Osteoblast (primary cell): ENCODE data around the gene CAPZA2. TPM values are rescaled to one million over a fixed set of nuclear protein-coding genes. Genes with fewer than 3 reads are reported as not detected.

ENCODE experiments used
- DNase-seq: peaks from one replicate; pipeline ENCODE4 v3.0.0; 2011; ENCODE audit warnings: low spot score, mixed read lengths; ENCODE audit not compliant: insufficient read length; ENCODE audit errors: missing footprints
- H2AFZ ChIP-seq: 2 replicates; pipeline ENCODE4 v1.6.0; 2011; ENCODE audit warnings: mild to moderate bottlenecking, low read length
- H3K27ac ChIP-seq: 2 replicates; pipeline ENCODE4 v1.5.1; 2011; ENCODE audit warnings: mild to moderate bottlenecking, low read depth, low read length, moderate library complexity
- H3K27me3 ChIP-seq: 2 replicates; pipeline ENCODE4 v1.6.0; 2012; ENCODE audit warnings: mild to moderate bottlenecking, control low read depth, inconsistent platforms, low read length, moderate library complexity; ENCODE audit not compliant: insufficient read depth
- H3K36me3 ChIP-seq: 2 replicates; pipeline ENCODE4 v1.5.1; 2011; ENCODE audit warnings: mild to moderate bottlenecking, low read length, control low read depth, moderate library complexity; ENCODE audit not compliant: insufficient read depth
- H3K4me1 ChIP-seq: 2 replicates; pipeline ENCODE4 v1.5.1; 2011; ENCODE audit warnings: mild to moderate bottlenecking, low read length, control low read depth, moderate library complexity; ENCODE audit not compliant: insufficient read depth
- H3K4me2 ChIP-seq: 2 replicates; pipeline ENCODE4 v1.6.0; 2011; ENCODE audit warnings: mild to moderate bottlenecking, low read length; ENCODE audit not compliant: insufficient read depth
- H3K4me3 ChIP-seq: fragments of 200-600 bp; sonication (generic); 3 replicates; pipeline ENCODE4 v1.5.1; 2012; ENCODE audit warnings: mild to moderate bottlenecking, low read length, inconsistent platforms; ENCODE audit not compliant: insufficient read depth
- H3K79me2 ChIP-seq: 2 replicates; pipeline ENCODE4 v1.6.0; 2012; ENCODE audit warnings: mild to moderate bottlenecking, low read length, control low read depth, inconsistent platforms; ENCODE audit not compliant: insufficient read depth
- H3K9me3 ChIP-seq: 2 replicates; pipeline ENCODE4 v1.5.1; 2011; ENCODE audit warnings: low read depth, low read length, control low read depth
- H4K20me1 ChIP-seq: 2 replicates; pipeline ENCODE4 v1.6.0; 2012; ENCODE audit warnings: mild to moderate bottlenecking, low read length, control low read depth; ENCODE audit not compliant: insufficient read depth
- total RNA-seq: library from RNA; depleted of rRNA; stranded (reverse); fragments of >200 nt; gene quantifications from 2 replicates; pipeline ENCODE4 v1.2.3, GENCODE V29; 2012
- TF ChIP-seq, protein P1 (sequence below): IDR thresholded peaks from 2 replicates; pipeline ENCODE4 v1.5.1; 2011; ENCODE audit warnings: mild to moderate bottlenecking, low read depth, low read length, moderate library complexity; ENCODE audit errors: extremely low read depth

CAPZA2 gene
- total RNA-seq, 1 donor = 173 TPM

DNA sequence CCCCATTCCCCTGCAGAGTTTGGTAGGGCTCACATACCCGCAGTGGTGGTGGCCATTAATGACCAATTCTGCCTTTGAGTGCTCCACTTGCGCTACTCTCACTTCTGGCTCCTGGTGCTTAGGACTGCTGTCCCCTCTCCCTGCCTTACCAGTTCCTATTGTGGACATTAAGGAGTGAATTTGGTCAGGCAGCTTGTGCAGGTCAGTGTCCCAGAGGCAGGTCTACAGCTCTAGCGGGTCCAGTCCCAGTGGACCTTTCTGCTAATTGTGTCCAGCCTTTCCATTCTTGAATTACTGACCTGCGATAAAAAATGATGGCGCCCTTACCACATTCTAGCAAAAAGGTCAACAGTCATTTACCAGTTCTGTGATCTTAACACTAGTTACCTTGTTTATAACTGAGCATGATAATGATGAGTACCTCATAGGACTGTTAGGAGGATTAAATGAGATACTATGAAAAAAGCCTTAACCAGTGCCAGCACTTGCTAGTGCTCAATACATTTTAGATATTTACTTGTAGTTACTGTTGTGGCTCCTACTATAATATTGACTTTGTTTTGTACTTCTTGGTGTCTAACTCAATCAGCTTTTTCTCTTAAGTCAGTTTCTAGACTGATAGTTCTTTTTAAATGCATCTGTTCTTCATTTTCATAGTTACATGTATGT is 105.0 kb downstream of the CAPZA2 start:
- Histone ChIP-seq H3K4me1 (no peaks in the 10 kb centered on the region), H4K20me1 (peaks cover 28% of the 10 kb centered on the region), H3K36me3 (no peaks in the 10 kb centered on the region), H2AFZ (no peak overlapping the region), H3K27ac (no peak overlapping the region), H3K4me2 (no peak overlapping the region), H3K27me3 (no peaks in the 10 kb centered on the region), H3K79me2 (peaks cover 74% of the 10 kb centered on the region), H3K9me3 (no peaks in the 10 kb centered on the region), H3K4me3 (no peak overlapping the region)
- TF ChIP-seq, protein P1, sequence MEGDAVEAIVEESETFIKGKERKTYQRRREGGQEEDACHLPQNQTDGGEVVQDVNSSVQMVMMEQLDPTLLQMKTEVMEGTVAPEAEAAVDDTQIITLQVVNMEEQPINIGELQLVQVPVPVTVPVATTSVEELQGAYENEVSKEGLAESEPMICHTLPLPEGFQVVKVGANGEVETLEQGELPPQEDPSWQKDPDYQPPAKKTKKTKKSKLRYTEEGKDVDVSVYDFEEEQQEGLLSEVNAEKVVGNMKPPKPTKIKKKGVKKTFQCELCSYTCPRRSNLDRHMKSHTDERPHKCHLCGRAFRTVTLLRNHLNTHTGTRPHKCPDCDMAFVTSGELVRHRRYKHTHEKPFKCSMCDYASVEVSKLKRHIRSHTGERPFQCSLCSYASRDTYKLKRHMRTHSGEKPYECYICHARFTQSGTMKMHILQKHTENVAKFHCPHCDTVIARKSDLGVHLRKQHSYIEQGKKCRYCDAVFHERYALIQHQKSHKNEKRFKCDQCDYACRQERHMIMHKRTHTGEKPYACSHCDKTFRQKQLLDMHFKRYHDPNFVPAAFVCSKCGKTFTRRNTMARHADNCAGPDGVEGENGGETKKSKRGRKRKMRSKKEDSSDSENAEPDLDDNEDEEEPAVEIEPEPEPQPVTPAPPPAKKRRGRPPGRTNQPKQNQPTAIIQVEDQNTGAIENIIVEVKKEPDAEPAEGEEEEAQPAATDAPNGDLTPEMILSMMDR = no peak
- DNase-seq = peak; percentile 4

DNA sequence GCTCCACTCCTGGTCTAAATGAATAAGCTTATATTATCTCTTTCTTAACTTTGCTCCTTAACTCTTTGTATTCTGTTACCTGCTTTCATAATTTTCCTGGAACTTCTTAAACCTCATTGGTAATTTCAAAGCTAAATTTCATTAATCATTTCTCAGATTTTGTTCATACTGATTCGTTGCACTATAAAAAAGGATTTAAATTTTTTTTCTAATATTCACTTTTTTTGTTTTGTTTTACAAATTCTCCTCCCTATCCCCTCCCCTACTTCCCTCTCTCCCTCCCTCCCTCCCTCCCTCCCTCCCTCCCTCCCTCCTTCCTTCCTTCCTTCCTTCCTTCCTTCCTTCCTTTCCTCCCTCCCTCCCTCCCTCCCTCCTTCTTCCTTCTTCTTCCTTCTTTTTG is 105.6 kb downstream of the CAPZA2 start:
- Histone ChIP-seq H3K36me3 (no peaks in the 10 kb centered on the region), H3K4me3 (no peak overlapping the region), H3K79me2 (peaks cover 74% of the 10 kb centered on the region), H3K9me3 (no peaks in the 10 kb centered on the region), H2AFZ (no peak overlapping the region), H3K27me3 (no peaks in the 10 kb centered on the region), H4K20me1 (peaks cover 23% of the 10 kb centered on the region), H3K4me1 (no peaks in the 10 kb centered on the region), H3K4me2 (no peak overlapping the region), H3K27ac (no peak overlapping the region)
- DNase-seq = no peak
- TF ChIP-seq, protein P1 = no peak

DNA sequence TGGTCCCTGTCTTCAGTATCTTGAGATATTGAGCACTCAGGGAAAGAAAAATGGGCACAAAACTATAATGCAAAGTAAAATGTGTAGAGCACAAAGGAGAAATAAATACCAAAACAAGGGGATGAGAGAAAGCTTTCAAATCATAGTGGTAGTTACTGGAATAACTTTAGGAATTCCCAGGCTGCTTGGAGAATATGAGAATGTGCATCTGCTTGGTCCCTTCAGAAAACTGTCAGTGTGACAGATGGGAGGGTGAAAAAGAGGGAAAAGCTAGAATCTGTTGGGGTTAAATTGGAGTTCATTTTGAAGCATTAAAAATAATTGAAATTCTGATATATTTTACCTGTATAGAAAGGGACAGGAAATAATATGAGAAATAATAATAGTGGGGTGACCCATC is 106.2 kb downstream of the CAPZA2 start:
- Histone ChIP-seq H3K27me3 (no peaks in the 10 kb centered on the region), H3K9me3 (no peaks in the 10 kb centered on the region), H4K20me1 (peaks cover 19% of the 10 kb centered on the region), H3K4me3 (no peak overlapping the region), H3K36me3 (no peaks in the 10 kb centered on the region), H3K4me2 (no peak overlapping the region), H2AFZ (no peak overlapping the region), H3K27ac (no peak overlapping the region), H3K4me1 (no peaks in the 10 kb centered on the region), H3K79me2 (peaks cover 73% of the 10 kb centered on the region)
- no peak for DNase-seq
- TF ChIP-seq, protein P1 = no peak

DNA sequence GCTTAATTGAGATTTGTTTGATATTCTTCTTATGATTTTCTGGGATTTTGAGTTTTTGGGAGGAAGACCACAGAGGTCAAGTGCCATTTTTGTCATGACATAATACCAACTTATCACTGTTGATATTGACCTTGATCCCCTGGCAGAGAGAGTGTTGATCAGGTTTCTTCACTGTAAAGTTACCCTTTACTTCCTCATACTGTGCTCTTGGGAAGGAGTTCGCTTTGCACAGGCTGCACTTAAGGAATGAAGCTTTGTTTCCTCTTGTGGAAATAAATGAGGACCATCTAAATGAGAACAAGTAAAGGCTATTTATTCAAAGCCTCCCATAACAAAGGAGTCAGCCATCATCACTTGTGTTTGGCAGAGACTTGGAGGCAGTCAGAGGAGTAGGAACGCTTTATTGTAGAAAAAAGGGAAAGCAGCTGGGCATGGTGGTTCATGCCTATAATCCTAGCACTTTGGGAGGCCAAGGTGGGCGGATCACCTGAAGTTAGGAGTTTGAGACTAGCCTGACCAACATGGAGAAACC is 107.0 kb downstream of the CAPZA2 start:
- H3K36me3 ChIP-seq = no peaks in the 10 kb centered on the region
- no peak overlapping the region for H3K4me2 ChIP-seq
- H4K20me1 ChIP-seq = peaks cover 17% of the 10 kb centered on the region
- H3K4me1 ChIP-seq = no peaks in the 10 kb centered on the region
- TF ChIP-seq, protein P1 = no peak
- H3K27ac ChIP-seq = no peak overlapping the region
- no peaks in the 10 kb centered on the region for H3K9me3 ChIP-seq
- H3K27me3 ChIP-seq = no peaks in the 10 kb centered on the region
- no peak for DNase-seq
- H2AFZ ChIP-seq = no peak overlapping the region
- peaks cover 65% of the 10 kb centered on the region for H3K79me2 ChIP-seq
- H3K4me3 ChIP-seq = no peak overlapping the region
